Trophoblast cell (in vitro differentiated cells and primary cell): ENCODE measurements around the gene FLNB.

Experiments
- DNase-seq, 2 donors: peaks; one replicate each; pipeline ENCODE4 v3.0.0-alpha.2; 2016
- H2AFZ ChIP-seq: 2 replicates; pipeline ENCODE4 v1.6.1; 2013; ENCODE audit warnings: low read length, moderate library complexity, mild to moderate bottlenecking; ENCODE audit not compliant: insufficient read depth, poor library complexity
- H2AK5ac ChIP-seq: 2 replicates; pipeline ENCODE4 v1.6.1; 2013; ENCODE audit warnings: mild to moderate bottlenecking, low read length
- H2BK120ac ChIP-seq: 2 replicates; pipeline ENCODE4 v1.6.1; 2013; ENCODE audit warnings: low read length, mild to moderate bottlenecking, moderate library complexity; ENCODE audit not compliant: insufficient read depth, poor library complexity
- H2BK12ac ChIP-seq: 2 replicates; pipeline ENCODE4 v1.6.1; 2013; ENCODE audit warnings: mild to moderate bottlenecking, low read length, moderate library complexity
- H2BK5ac ChIP-seq: 2 replicates; pipeline ENCODE4 v1.6.1; 2013; ENCODE audit warnings: low read length, low read depth, moderate library complexity, mild to moderate bottlenecking; ENCODE audit not compliant: poor library complexity
- H3K14ac ChIP-seq: 2 replicates; pipeline ENCODE4 v1.6.1; 2013; ENCODE audit warnings: mild to moderate bottlenecking, low read length
- H3K18ac ChIP-seq: 2 replicates; pipeline ENCODE4 v1.6.1; 2013; ENCODE audit warnings: mild to moderate bottlenecking, low read length
- H3K23ac ChIP-seq: 2 replicates; pipeline ENCODE4 v1.6.1; 2013; ENCODE audit warnings: low read length
- H3K27ac ChIP-seq: 2 replicates; pipeline ENCODE4 v1.5.1; 2013; ENCODE audit warnings: low read depth, mild to moderate bottlenecking, inconsistent platforms, low read length, moderate library complexity
- H3K27me3 ChIP-seq: 2 replicates; pipeline ENCODE4 v1.6.1; 2013; ENCODE audit warnings: inconsistent platforms, mild to moderate bottlenecking, low read length, moderate library complexity; ENCODE audit not compliant: insufficient read depth
- H3K36me3 ChIP-seq, 2 experiments: 1 replicate in 1 of 2; 2 replicates in 1 of 2; pipeline ENCODE4 v1.6.1; 2013; ENCODE audit warnings: low read length in 2 of 2, mild to moderate bottlenecking in 2 of 2, moderate library complexity in 1 of 2; ENCODE audit not compliant: insufficient read depth in 2 of 2, control insufficient read depth in 1 of 2
- H3K4ac ChIP-seq: 2 replicates; pipeline ENCODE4 v1.6.1; 2013; ENCODE audit warnings: low read depth, mild to moderate bottlenecking, low read length, moderate library complexity
- H3K4me1 ChIP-seq, 2 experiments: 1 replicate in 1 of 2; 2 replicates in 1 of 2; pipeline ENCODE4 v1.6.1; 2013; ENCODE audit warnings: low read length in 2 of 2, mild to moderate bottlenecking in 2 of 2, moderate library complexity in 1 of 2; ENCODE audit not compliant: insufficient read depth in 2 of 2, control insufficient read depth in 1 of 2
- H3K4me2 ChIP-seq: 2 replicates; pipeline ENCODE4 v1.6.1; 2013; ENCODE audit warnings: inconsistent platforms, mild to moderate bottlenecking, low read length, moderate library complexity
- H3K4me3 ChIP-seq: 2 replicates; pipeline ENCODE4 v1.5.1; 2013; ENCODE audit warnings: mild to moderate bottlenecking, low read depth, low read length, inconsistent platforms
- H3K79me1 ChIP-seq: one replicate; pipeline ENCODE4 v1.6.1; 2013; ENCODE audit warnings: low read length
- H3K79me2 ChIP-seq: 2 replicates; pipeline ENCODE4 v1.6.1; 2013; ENCODE audit warnings: low read length, mild to moderate bottlenecking; ENCODE audit not compliant: control insufficient read depth, insufficient read depth, poor library complexity
- H3K9ac ChIP-seq: 2 replicates; pipeline ENCODE4 v1.6.1; 2013; ENCODE audit warnings: mild to moderate bottlenecking, low read length
- H3K9me3 ChIP-seq: 2 replicates; pipeline ENCODE4 v1.6.1; 2013; ENCODE audit warnings: low read depth, mild to moderate bottlenecking, control low read depth, inconsistent platforms, low read length; ENCODE audit not compliant: insufficient read depth
- H4K12ac ChIP-seq: 2 replicates; pipeline ENCODE4 v1.6.1; 2013; ENCODE audit warnings: low read depth, mild to moderate bottlenecking, low read length, moderate library complexity
- H4K8ac ChIP-seq: 2 replicates; pipeline ENCODE4 v1.6.1; 2013; ENCODE audit warnings: low read depth, mild to moderate bottlenecking, low read length, moderate library complexity
- H4K91ac ChIP-seq: one replicate; pipeline ENCODE4 v1.6.1; 2013; ENCODE audit warnings: low read depth, mild to moderate bottlenecking, low read length, moderate library complexity
- WGBS: extraction: QIAGEN DNeasy Blood & Tissue Kit; methylation state at CpG from one replicate; pipeline ENCODE4 v1.1.7; 2013; ENCODE audit warnings: missing lambda C conversion rate; ENCODE audit not compliant: insufficient read length, insufficient coverage; ENCODE audit errors: extremely low coverage; 5-methylcytosine and 5-hydroxymethylcytosine counted together

Gene FLNB

GRCh38 chr3:58207954-58208353, 199.7 kb downstream of the FLNB start:
- H4K91ac ChIP-seq, result no peak overlapping the region
- H4K12ac ChIP-seq, result no peak overlapping the region
- WGBS, result no CpG with 5 or more reads among the region's 4 CpGs
- no peak overlapping the region for H3K27ac ChIP-seq
- no peak overlapping the region for H3K4me3 ChIP-seq
- H2AK5ac ChIP-seq, result no peak overlapping the region
- H3K4me2 ChIP-seq, result no peak overlapping the region
- H2BK5ac ChIP-seq, result no peak overlapping the region
- H3K4me1 ChIP-seq, result no peaks in the 10 kb centered on the region
- H4K8ac ChIP-seq, result no peak overlapping the region
- H3K36me3 ChIP-seq, result no peaks in the 10 kb centered on the region
- no peak overlapping the region for H3K18ac ChIP-seq
- H3K14ac ChIP-seq, result no peak overlapping the region
- H3K27me3 ChIP-seq, result no peaks in the 10 kb centered on the region
- no peak overlapping the region for H2AFZ ChIP-seq
- H2BK120ac ChIP-seq, result no peak overlapping the region
- no peak for DNase-seq
- H3K4ac ChIP-seq, result no peak overlapping the region
- no peak overlapping the region for H2BK12ac ChIP-seq
- peaks cover 2% of the 10 kb centered on the region for H3K9me3 ChIP-seq
- H3K23ac ChIP-seq, result no peak overlapping the region
- H3K9ac ChIP-seq, result no peak overlapping the region
- H3K79me1 ChIP-seq, result no peaks in the 10 kb centered on the region
- no peaks in the 10 kb centered on the region for H3K79me2 ChIP-seq

- H3K23ac ChIP-seq, result no peak overlapping the region
- no peak for DNase-seq
These were observed 201.7 kb downstream of the FLNB start for GRCh38 chr3:58209933-58210332.

DNA sequence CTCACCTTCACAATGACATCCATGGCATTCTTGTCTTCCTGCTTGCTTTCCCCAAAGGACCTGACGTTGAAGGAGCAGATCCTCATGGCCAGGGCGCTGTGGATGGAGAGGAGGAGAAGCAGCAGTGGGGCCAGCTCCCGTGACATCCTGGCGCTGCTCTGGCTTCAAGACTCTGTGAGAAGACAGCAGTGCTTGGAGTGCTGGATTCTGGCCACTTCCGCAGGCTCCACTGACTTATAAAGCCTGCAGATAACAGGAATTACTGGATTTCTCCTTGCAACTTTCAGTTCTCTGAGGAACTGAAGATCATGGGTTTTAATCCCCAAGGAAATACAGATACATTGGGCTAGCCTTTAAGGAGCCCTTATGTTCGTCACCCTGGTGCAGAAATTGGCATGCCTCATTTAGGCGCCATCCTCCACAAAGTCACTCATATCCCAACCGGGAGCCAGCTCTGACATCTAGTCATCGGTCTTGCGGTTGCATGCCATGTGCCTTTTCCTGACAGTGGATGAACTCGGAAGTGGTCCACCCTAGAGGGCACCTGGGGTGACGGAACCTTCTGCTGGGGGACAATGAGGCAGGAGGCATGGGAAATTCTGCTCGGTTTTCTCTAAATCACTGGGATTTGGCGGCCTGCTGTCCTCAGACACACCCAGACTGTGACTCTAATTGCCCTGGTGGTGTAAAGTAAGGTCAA, 202.7 kb downstream of the FLNB start, which contains the start of gene DNASE1L3:
Gene DNASE1L3 (minus strand): TSS at position 212 of the 700 bp plus-strand sequence. CDS start 66 bp downstream, at position 146.
- Histone ChIP-seq H3K36me3 (no peaks in the 10 kb centered on the region), H3K4me1 (no peaks in the 10 kb centered on the region), H3K79me2 (no peaks in the 10 kb centered on the region), H4K91ac (no peak within 1 kb of the TSS), H4K12ac (no peak within 1 kb of the TSS), H3K9me3 (no peaks in the 10 kb centered on the region), H3K27me3 (no peaks in the 10 kb centered on the region), H3K4me3 (no peak within 1 kb of the TSS), H3K79me1 (no peaks in the 10 kb centered on the region), H3K9ac (no peak within 1 kb of the TSS), H3K4ac (no peak within 1 kb of the TSS), H3K18ac (no peak within 1 kb of the TSS), H3K27ac (no peak within 1 kb of the TSS), H2BK5ac (no peak within 1 kb of the TSS), H2BK12ac (no peak within 1 kb of the TSS), H3K4me2 (no peak within 1 kb of the TSS), H2AFZ (no peak within 1 kb of the TSS), H2AK5ac (no peak within 1 kb of the TSS), H3K23ac (no peak within 1 kb of the TSS), H3K14ac (no peak within 1 kb of the TSS), H2BK120ac (no peak within 1 kb of the TSS), H4K8ac (no peak within 1 kb of the TSS)
- no CpG with 5 or more reads among the region's 14 CpGs for WGBS
- peak in 1 of 2 donors; percentile 54 for DNase-seq

More at GRCh38 chr3:58209933-58210332, 201.7 kb downstream of the FLNB start:
- Histone ChIP-seq H4K91ac (no peak overlapping the region), H3K27me3 (no peaks in the 10 kb centered on the region), H3K4me3 (no peak overlapping the region), H2AK5ac (no peak overlapping the region), H3K4ac (no peak overlapping the region), H4K8ac (no peak overlapping the region), H2BK12ac (no peak overlapping the region), H4K12ac (no peak overlapping the region), H3K4me2 (no peak overlapping the region), H3K4me1 (no peaks in the 10 kb centered on the region), H3K9ac (no peak overlapping the region), H3K79me2 (no peaks in the 10 kb centered on the region), H2BK5ac (no peak overlapping the region), H2AFZ (no peak overlapping the region), H3K36me3 (no peaks in the 10 kb centered on the region), H3K9me3 (no peaks in the 10 kb centered on the region), H3K18ac (no peak overlapping the region), H2BK120ac (no peak overlapping the region), H3K14ac (no peak overlapping the region), H3K79me1 (no peaks in the 10 kb centered on the region), H3K27ac (no peak overlapping the region)
- no CpG with 5 or more reads among the region's 3 CpGs for WGBS

- no peak overlapping the region for H3K4me3 ChIP-seq
- H3K79me1 ChIP-seq, result no peaks in the 10 kb centered on the region
- H3K4me1 ChIP-seq, result no peaks in the 10 kb centered on the region
- no peaks in the 10 kb centered on the region for H3K9me3 ChIP-seq
- H3K79me2 ChIP-seq, result no peaks in the 10 kb centered on the region
- H2BK120ac ChIP-seq, result no peak overlapping the region
- H3K23ac ChIP-seq, result no peak overlapping the region
- H3K27ac ChIP-seq, result no peak overlapping the region
- H2AK5ac ChIP-seq, result no peak overlapping the region
- H4K91ac ChIP-seq, result no peak overlapping the region
- H3K18ac ChIP-seq, result no peak overlapping the region
- no peak overlapping the region for H2AFZ ChIP-seq
- no peaks in the 10 kb centered on the region for H3K36me3 ChIP-seq
- DNase-seq, result peak; percentile 93 to 98
- no peak overlapping the region for H3K14ac ChIP-seq
- H4K12ac ChIP-seq, result no peak overlapping the region
- no peak overlapping the region for H4K8ac ChIP-seq
- no peaks in the 10 kb centered on the region for H3K27me3 ChIP-seq
- H3K9ac ChIP-seq, result no peak overlapping the region
- no peak overlapping the region for H3K4ac ChIP-seq
- WGBS, result no CpG with 5 or more reads among the region's 7 CpGs
- no peak overlapping the region for H3K4me2 ChIP-seq
- no peak overlapping the region for H2BK12ac ChIP-seq
- H2BK5ac ChIP-seq, result no peak overlapping the region
These were observed 206.5 kb downstream of the FLNB start for GRCh38 chr3:58214484-58215316.
